IMR-90 (cell line): ENCODE measurements around the gene LRRC7.

Experiments used
- CEBPB ChIP-seq: IDR thresholded peaks from 2 replicates; pipeline ENCODE4 v1.6.1; 2012; ENCODE audit warnings: low read depth, low read length, improper control_type of control experiment
- ELK1 ChIP-seq: fragments of 150-350 bp; IDR thresholded peaks from 2 replicates; pipeline ENCODE4 v1.6.1; 2016; ENCODE audit warnings: low read depth, mild to moderate bottlenecking, low read length, moderate library complexity, borderline replicate concordance
- FOS ChIP-seq: fragments of 150-350 bp; IDR thresholded peaks from 2 replicates; pipeline ENCODE4 v1.6.1; 2016; ENCODE audit warnings: low read depth, low read length
- MAFK ChIP-seq: IDR thresholded peaks from 2 replicates; pipeline ENCODE4 v1.6.1; 2012; ENCODE audit warnings: low read depth, low read length, improper control_type of control experiment
- MAZ ChIP-seq: IDR thresholded peaks from 2 replicates; pipeline ENCODE4 v1.6.1; 2012; ENCODE audit warnings: low read depth, mild to moderate bottlenecking, low read length, improper control_type of control experiment, moderate library complexity, borderline replicate concordance
- MXI1 ChIP-seq: IDR thresholded peaks from 2 replicates; pipeline ENCODE4 v1.6.1; 2012; ENCODE audit warnings: low read depth, mild to moderate bottlenecking, low read length, moderate library complexity, borderline replicate concordance
- NFE2L2 ChIP-seq: fragments of 150-350 bp; IDR thresholded peaks from 2 replicates; pipeline ENCODE4 v1.6.1; 2016; ENCODE audit warnings: low read depth, mild to moderate bottlenecking, low read length
- POLR2A ChIP-seq: IDR thresholded peaks from 2 replicates; pipeline ENCODE4 v1.6.1; 2012; ENCODE audit warnings: mild to moderate bottlenecking, low read depth, low read length
- RAD21 ChIP-seq: IDR thresholded peaks from 2 replicates; pipeline ENCODE4 v1.6.1; 2012; ENCODE audit warnings: low read length, improper control_type of control experiment
- RCOR1 ChIP-seq: IDR thresholded peaks from 2 replicates; pipeline ENCODE4 v1.6.1; 2012; ENCODE audit warnings: mild to moderate bottlenecking, low read length, improper control_type of control experiment; ENCODE audit not compliant: insufficient replicate concordance
- SMC3 ChIP-seq: fragments of 150-350 bp; IDR thresholded peaks from 2 replicates; pipeline ENCODE4 v1.6.1; 2016; ENCODE audit warnings: low read depth, mild to moderate bottlenecking, antibody characterized with exemption, low read length, moderate library complexity
- TF ChIP-seq, protein P1 (sequence below): conservative IDR thresholded peaks from 2 replicates; pipeline ENCODE4 v1.5.1; 2012; ENCODE audit warnings: mild to moderate bottlenecking, low read depth, low read length, improper control_type of control experiment

DNA sequence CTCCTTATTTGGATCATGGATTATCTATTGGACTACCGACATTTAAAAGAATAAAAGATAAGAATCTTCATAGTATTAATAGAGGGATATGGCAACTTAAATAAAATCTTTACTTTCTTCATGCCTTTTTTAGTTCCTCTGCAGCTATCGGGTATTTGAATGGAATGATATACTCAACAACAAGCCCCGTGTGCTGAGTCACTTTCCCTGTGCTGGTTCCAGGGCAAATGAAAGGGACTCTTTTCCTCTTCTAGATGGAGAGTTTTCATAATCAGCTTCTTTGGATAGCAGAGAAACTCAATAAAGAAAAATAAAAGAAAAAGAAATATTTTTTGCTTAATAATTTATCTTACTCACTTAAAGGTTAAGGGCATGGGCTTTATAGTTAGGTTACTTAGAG is 423.9 kb downstream of the LRRC7 start:
- TF ChIP-seq RAD21 (no peak), POLR2A (no peak), FOS (no peak), MAZ (no peak), RCOR1 (no peak), MXI1 (no peak), SMC3 (no peak), CEBPB (no peak), MAFK (no peak), ELK1 (no peak), NFE2L2 (no peak)
- TF ChIP-seq, protein P1, sequence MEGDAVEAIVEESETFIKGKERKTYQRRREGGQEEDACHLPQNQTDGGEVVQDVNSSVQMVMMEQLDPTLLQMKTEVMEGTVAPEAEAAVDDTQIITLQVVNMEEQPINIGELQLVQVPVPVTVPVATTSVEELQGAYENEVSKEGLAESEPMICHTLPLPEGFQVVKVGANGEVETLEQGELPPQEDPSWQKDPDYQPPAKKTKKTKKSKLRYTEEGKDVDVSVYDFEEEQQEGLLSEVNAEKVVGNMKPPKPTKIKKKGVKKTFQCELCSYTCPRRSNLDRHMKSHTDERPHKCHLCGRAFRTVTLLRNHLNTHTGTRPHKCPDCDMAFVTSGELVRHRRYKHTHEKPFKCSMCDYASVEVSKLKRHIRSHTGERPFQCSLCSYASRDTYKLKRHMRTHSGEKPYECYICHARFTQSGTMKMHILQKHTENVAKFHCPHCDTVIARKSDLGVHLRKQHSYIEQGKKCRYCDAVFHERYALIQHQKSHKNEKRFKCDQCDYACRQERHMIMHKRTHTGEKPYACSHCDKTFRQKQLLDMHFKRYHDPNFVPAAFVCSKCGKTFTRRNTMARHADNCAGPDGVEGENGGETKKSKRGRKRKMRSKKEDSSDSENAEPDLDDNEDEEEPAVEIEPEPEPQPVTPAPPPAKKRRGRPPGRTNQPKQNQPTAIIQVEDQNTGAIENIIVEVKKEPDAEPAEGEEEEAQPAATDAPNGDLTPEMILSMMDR = no peak
